Stomach (tissue), 9 donors: ENCODE results near the gene STATH. TPM values are rescaled to one million over a fixed set of nuclear protein-coding genes. Genes with fewer than 3 reads are reported as not detected.
"Not testable (repeated sequence)": the region's sequence is repeated elsewhere in the genome, so short reads cannot be mapped to it uniquely, and the experiment has no call there.

ENCODE experiments used
- DNase-seq, 2 donors: peaks; one replicate each; pipeline versions ENCODE4 v3.0.0 to v3.0.0-alpha.2; 2013 to 2019
- H3K27ac ChIP-seq, 5 donors: fragments of 200-600 bp in 4 of 5; sonication (generic) in 4 of 5; one replicate each; pipeline ENCODE4 v1.5.1; 2013 to 2019; ENCODE audit warnings: mild to moderate bottlenecking in 1 of 5, moderate library complexity in 1 of 5
- H3K27me3 ChIP-seq, 3 donors: fragments of 200-600 bp; sonication (generic); one replicate each; pipeline ENCODE4 v1.5.1; 2017 to 2019; ENCODE audit warnings: mixed run types in 1 of 3
- H3K36me3 ChIP-seq, 4 donors: fragments of 200-600 bp; sonication (generic); 1 replicate in 3 of 4; 2 replicates in 1 of 4; pipeline ENCODE4 v1.5.1; 2016 to 2019
- H3K4me1 ChIP-seq, 4 donors: fragments of 200-600 bp; sonication (generic); one replicate each; pipeline ENCODE4 v1.5.1; 2016 to 2019
- H3K4me3 ChIP-seq, 4 donors: fragments of 200-600 bp; sonication (generic) in 3 of 4; one replicate each; pipeline ENCODE4 v1.5.1; 2016 to 2019; ENCODE audit warnings: mild to moderate bottlenecking in 1 of 4
- H3K9me3 ChIP-seq, 4 donors: fragments of 200-600 bp; sonication (generic); one replicate each; pipeline ENCODE4 v1.5.1; 2016 to 2019
- CTCF ChIP-seq, 7 experiments: fragments of 450-650 bp in 4 of 7; fragments of 200-600 bp in 3 of 7; sonication (generic) in 3 of 7; IDR thresholded peaks; one replicate each; pipeline ENCODE4 v1.5.1; 2016 to 2019; ENCODE audit warnings: antibody characterized with exemption in 7 of 7, control low read depth in 2 of 7, mild to moderate bottlenecking in 1 of 7
- EP300 ChIP-seq: sonication (generic); formaldehyde crosslinking; IDR thresholded peaks from one replicate; pipeline ENCODE4 v1.6.1; 2017; ENCODE audit warnings: antibody characterized with exemption
- POLR2A ChIP-seq, 4 donors: fragments of 450-650 bp; IDR thresholded peaks; one replicate each; pipeline ENCODE4 v1.6.1; 2016; ENCODE audit warnings: antibody characterized with exemption in 4 of 4, control low read depth in 2 of 4, mild to moderate bottlenecking in 1 of 4, moderate library complexity in 1 of 4
- POLR2AphosphoS5 ChIP-seq, 3 donors: sonication (generic); formaldehyde crosslinking; IDR thresholded peaks; one replicate each; pipeline ENCODE4 v1.6.1; 2016; ENCODE audit warnings: antibody characterized with exemption in 3 of 3
- WGBS, 5 donors: extraction: QIAGEN DNeasy Blood & Tissue Kit in 3 of 5; methylation state at CpG; one replicate each; pipeline versions ENCODE4 v1.1.5 to v1.1.7; 2013 to 2018; 5-methylcytosine and 5-hydroxymethylcytosine counted together
- intact Hi-C: fragments of 100-400 bp; cut with DNase I; formaldehyde crosslinking; loops from one replicate; pipeline ENCODE4 v1.15.1; 2023; ENCODE audit warnings: low total_unique reads
- polyA plus RNA-seq, 3 donors: library from polyadenylated mRNA; stranded (reverse); fragments of 200-250 nt; gene quantifications; one replicate each; pipeline ENCODE4 v1.2.3, GENCODE V29; 2013
- total RNA-seq, 5 donors: library from RNA; depleted of rRNA; stranded (reverse); fragments of >200 nt; gene quantifications; one replicate each; pipeline versions ENCODE4 v1.1.0 to v1.2.3, GENCODE V29; 2014 to 2016
- donor health status: healthy with polysubstance abuse.
- donor health status: Bipolar disorder and iron deficiency.
- donor health status: healthy.

STATH gene
- total and polyA plus RNA-seq, 8 donors = not detected

- Histone ChIP-seq H3K4me3 (no peak overlapping the region), H3K9me3 (peaks cover 0 to 28% (median 14%) of the 10 kb centered on the region in 4 donors), H3K36me3 (no peaks in the 10 kb centered on the region), H3K27me3 (no peaks in the 10 kb centered on the region), H3K27ac (no peak overlapping the region), H3K4me1 (no peaks in the 10 kb centered on the region)
- WGBS, 5 donors = 39 to 64% (median 44%) methylated on average over 7 of the region's 7 CpGs
- TF ChIP-seq POLR2AphosphoS5 (IDR thresholded peaks at IDR 0.05) (no peak), EP300 (no peak), POLR2A (IDR thresholded peaks at IDR 0.05) (no peak), CTCF (IDR thresholded peaks at IDR 0.05) (no peak)
- intact Hi-C loops = no loop called here
- no peak for DNase-seq
Measured at GRCh38 chr4:70041652-70042286, 46.0 kb downstream of the STATH start.

- H3K4me3 ChIP-seq, DNase-seq, H3K9me3 ChIP-seq, H3K4me1 ChIP-seq, H3K27ac ChIP-seq, H3K27me3 ChIP-seq, intact Hi-C loops, H3K36me3 ChIP-seq: not testable (repeated sequence)
- WGBS, 5 donors = 68 to 82% (median 79%) methylated on average over 4 to 6 of the region's 6 CpGs
Measured at GRCh38 chr4:70050138-70050537, 54.4 kb downstream of the STATH start, which contains the start of gene HTN1. TSS of gene HTN1 (plus strand) at chr4:70050438. CDS start at chr4:70053077, 2,639 bp downstream.

Other genes starting within 250 kb of the STATH start
- gene SULT1B1, start 235.3 kb upstream of the STATH start, total RNA-seq = 10 to 100 TPM in 4 of 5 donors, 1 to 10 TPM in 1; 5.3 to 58.9 (median 42.9) TPM
- 10 to 100 TPM in 2 of 3 donors, 1 to 10 TPM in 1; 1.8 to 57.6 (median 12.5) TPM for gene SULT1B1, start 235.3 kb upstream of the STATH start, polyA plus RNA-seq
- 10 to 100 TPM in 1 of 5 donors, 1 to 10 TPM in 1, under 1 TPM in 1, not detected in 2; 0.87 to 52.1 (median 3.5) TPM for gene SULT1E1, start 135.8 kb upstream of the STATH start, total RNA-seq
- 1 to 10 TPM in 1 of 3 donors, under 1 TPM in 2; 0.62 to 3.2 (median 0.68) TPM for gene SULT1E1, start 135.8 kb upstream of the STATH start, polyA plus RNA-seq
- not detected for gene CSN1S1, start 64.9 kb upstream of the STATH start, total RNA-seq
- gene CSN1S1, start 64.9 kb upstream of the STATH start, polyA plus RNA-seq = under 1 TPM in 1 of 3 donors, not detected in 2; 0.50 TPM
- gene CSN2, start 30.2 kb upstream of the STATH start, total RNA-seq = not detected
- not detected for gene CSN2, start 30.2 kb upstream of the STATH start, polyA plus RNA-seq
- not detected for gene HTN3, start 32.5 kb downstream of the STATH start, total RNA-seq
- gene HTN3, start 32.5 kb downstream of the STATH start, polyA plus RNA-seq = not detected
- not detected for gene HTN1, start 54.5 kb downstream of the STATH start, total RNA-seq
- not detected for gene HTN1, start 54.5 kb downstream of the STATH start, polyA plus RNA-seq
- not detected for gene PRR27, start 158.3 kb downstream of the STATH start, total RNA-seq
- gene PRR27, start 158.3 kb downstream of the STATH start, polyA plus RNA-seq = not detected
- gene ODAM, start 199.8 kb downstream of the STATH start, total RNA-seq = 1 to 10 TPM in 1 of 5 donors, under 1 TPM in 1, not detected in 3; 0.37 to 7.1 TPM
- gene ODAM, start 199.8 kb downstream of the STATH start, polyA plus RNA-seq = 10 to 100 TPM; 11.9 to 20.3 (median 15.9) TPM
- gene FDCSP, start 230.2 kb downstream of the STATH start, total RNA-seq = not detected
- 10 to 100 TPM in 1 of 3 donors, not detected in 2; 46.5 TPM for gene FDCSP, start 230.2 kb downstream of the STATH start, polyA plus RNA-seq
- not detected for gene CSN3, start 246.6 kb downstream of the STATH start, total RNA-seq
- gene CSN3, start 246.6 kb downstream of the STATH start, polyA plus RNA-seq = not detected